ENCODE results near the gene ZDHHC3.

ZDHHC3 gene, protein sequence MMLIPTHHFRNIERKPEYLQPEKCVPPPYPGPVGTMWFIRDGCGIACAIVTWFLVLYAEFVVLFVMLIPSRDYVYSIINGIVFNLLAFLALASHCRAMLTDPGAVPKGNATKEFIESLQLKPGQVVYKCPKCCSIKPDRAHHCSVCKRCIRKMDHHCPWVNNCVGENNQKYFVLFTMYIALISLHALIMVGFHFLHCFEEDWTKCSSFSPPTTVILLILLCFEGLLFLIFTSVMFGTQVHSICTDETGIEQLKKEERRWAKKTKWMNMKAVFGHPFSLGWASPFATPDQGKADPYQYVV

DNA sequence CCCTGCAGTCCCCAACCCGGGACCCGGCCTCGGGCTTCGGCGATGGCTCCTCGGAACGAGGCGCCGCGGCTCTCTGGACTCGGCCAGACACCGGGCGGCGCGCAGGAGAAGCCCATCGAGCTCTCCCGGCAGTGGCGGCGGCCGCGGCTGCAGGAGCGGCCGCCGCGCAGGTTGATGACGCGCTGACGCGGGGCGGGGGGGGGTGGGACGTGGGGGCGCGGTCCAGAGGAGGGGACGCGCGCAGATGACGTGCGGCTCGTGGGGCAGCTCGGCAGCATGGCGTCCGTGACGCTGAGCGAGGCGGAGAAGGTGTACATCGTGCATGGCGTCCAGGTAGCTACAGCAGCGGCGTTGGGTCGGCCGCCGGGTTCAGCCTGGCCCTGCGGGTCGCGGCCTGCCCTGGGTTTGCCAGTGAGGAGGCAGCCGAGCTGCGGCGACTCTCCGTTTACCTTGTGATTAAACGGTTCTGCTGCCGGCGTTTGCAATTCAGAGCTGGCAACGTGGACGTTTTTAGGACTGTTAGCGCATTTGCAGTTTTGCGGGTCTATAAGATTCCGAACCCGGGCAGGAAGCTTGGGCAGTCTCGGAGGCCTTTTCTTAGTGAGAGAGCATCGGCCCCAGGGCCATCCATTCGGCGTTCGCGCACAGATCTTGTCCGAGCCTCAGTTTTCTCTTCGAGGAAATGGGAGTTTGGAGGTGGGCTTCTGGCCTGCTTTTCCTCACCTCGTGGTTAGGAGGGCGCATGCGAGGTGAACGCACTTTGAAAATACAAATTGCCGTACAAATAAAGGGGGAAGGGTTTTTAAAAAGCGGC, at the start of gene ZDHHC3, which contains the start of gene EXOSC7:
TSS of gene ZDHHC3 (minus strand) at position 173 of the 814 bp plus-strand sequence. CDS start 16,738 bp downstream, outside the sequence.
TSS of gene EXOSC7 (plus strand) at position 243 of the 814 bp plus-strand sequence. CDS start at position 277, 34 bp downstream.
- DNase-seq (ENCODE audit: low read depth in 3 of 3), result peak; percentile 71 to 80 (median 75)

DNA sequence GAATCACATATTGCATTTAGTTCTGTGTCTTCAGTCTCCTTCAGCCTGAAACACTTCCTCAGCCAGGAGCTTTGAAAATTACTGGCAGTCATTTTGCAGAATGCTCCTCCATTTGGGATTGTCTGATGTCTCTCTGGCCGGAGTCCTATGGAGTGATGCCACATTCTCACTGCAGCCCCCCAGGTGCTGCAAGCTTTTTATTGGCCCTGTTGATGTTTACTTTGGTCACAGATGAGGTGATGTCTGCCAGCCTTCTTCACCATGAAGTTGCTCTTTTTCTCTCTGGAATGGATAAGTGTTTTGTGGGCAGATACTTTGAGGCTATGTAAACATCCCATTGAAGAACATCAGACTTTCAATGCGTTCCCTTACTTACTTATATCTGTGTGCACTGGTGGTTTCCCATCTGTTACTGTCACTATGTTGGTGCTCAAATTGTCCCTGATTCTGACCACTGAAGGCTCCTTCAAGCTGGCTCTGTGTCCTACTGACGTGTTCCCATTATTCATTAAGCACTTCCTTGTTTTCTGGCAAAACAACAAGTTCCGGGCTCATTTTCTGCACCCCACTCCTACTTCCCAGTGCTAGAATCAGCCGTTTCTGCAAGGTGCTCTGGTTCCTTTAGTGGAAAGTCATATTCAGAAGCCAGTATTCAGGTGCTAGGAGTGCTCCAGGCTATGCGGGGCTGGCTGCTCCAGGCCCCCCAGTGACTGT, 48.7 kb upstream of the ZDHHC3 start:
- DNase-seq (ENCODE audit: low read depth in 3 of 3), result no peak

DNA sequence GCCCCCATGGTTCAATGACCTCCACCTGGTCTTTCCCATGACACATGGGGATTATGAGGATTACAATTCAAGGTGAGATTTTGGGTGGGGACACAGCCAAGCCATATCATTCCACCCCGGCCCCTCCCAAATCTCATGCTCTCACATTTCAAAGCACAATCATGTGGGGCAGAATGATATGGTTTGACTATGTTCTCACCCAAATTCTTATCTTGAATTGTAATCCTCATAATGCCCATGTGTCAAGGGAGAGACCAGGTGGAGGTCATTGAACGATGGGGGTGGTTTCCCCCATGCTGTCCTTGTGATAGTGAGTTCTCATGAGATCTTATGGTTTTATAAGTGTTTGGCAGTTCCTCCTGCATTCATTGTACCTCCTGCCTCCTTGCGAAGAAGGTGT, 47.7 kb upstream of the ZDHHC3 start:
- DNase-seq (ENCODE audit: low read depth in 3 of 3), result no peak

DNA sequence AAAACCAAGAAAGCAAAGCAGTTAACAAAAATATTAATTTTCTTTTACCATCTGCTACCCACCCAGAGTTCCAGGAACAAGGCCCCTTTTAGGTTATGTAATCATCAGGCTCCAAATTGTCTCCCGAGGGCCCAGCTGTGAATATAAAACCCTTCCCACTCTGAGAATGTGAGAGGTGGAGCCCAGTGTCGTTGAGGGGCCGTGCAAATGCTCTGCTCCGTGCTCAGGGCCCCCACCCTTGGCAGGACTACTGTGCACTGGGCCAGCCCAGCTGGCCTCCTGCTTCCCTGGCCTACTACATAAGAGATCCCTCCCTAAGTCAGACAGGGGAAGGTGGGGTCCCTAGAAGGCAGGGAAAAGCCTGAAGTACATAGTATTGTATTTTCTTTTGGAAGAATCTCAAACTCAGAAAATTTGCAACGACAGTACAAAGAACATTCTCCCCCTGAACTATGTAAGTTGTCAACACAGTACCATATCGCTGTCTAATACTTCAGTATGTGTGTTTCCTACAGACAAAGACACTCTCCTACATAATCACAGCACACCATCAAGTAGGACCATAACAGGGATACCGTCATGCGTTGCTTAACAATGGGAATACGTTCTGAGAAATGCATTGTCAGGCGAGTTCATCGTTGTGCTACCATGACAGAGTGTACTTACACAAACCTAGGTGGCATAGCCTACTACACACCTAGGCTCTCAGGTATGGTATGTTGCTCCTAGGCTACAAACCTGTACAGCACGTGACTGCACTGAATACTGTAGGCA, 45.7 kb upstream of the ZDHHC3 start:
- no peak for DNase-seq (ENCODE audit: low read depth in 3 of 3)

DNA sequence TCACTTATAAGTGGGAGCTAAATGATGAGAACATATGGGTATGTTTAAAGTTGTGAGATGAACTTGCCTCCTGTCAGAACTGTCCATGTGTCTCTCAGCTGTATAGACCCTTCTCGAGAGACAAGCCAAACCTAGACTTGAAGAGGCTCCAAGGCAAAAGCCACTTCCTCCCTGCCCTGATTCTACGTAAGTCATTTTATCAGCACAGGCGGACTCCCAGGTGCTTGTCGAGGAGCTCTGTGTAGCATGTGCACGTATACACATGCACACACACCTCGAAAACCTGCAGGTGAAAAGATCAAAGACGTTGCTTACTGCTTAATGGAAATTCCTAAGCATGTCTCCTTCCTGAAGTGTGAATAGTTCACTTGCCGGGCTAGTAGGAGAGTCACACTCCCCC, 44.6 kb upstream of the ZDHHC3 start:
- no peak for DNase-seq (ENCODE audit: low read depth in 3 of 3)

DNA sequence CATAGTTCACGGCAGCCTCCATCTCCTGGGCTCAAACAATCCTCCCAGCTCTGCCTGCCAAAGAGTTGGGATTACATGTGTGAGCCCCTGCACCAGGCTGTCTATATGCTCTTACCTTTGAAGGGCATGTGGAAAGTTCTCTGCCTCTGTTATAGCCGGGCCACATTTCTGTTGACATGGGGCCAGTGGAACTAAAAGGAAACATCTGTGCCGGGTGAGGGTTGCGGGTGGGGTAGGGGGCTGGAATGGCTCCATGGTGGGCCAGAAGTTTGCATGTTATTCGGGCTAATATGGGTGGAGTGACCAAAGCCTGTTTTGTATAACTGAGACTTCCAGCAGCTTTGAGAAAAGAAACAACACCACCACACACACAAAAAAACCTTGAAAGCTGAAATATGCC, 41.8 kb upstream of the ZDHHC3 start:
- no peak for DNase-seq (ENCODE audit: low read depth in 3 of 3)

DNA sequence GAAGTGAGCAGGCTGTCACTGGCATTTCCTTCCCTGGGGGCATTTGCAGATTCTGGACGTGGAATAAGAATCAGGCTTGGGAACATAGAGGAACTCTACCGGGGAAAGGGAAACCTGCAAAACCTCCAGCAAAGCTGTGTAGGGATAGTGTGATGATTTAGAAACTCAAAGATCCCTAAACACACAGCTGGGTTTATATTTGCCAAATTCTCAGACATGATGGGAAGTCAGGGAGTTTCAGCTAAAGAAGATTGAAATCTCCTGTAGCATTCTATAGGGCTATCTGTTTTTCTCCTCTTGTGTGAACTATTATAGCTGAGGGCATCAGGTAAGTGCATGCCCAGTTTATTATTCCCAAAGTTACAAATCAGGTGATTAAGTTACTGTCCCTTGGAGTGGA, 40.9 kb upstream of the ZDHHC3 start:
- DNase-seq (ENCODE audit: low read depth in 3 of 3), result no peak

DNA sequence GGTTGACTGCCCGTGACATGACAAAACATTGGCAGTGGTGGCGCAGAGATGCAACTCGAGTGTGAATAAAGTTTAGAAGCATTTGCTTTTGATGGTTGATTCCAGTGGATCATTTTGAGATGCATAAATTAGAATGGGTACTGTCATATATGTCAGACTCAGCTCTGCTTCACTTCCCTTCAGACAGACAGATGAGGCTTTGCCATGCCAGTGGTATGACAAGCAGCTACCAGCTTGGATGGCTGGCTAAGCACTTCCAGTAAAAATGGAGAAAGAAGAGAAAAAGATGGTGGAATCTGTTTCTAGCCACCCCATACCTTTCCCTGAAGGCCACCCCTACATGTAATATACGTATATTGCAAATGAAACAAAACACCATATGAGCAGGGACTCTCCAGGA, 36.6 kb upstream of the ZDHHC3 start:
- DNase-seq (ENCODE audit: low read depth in 3 of 3), result no peak

DNA sequence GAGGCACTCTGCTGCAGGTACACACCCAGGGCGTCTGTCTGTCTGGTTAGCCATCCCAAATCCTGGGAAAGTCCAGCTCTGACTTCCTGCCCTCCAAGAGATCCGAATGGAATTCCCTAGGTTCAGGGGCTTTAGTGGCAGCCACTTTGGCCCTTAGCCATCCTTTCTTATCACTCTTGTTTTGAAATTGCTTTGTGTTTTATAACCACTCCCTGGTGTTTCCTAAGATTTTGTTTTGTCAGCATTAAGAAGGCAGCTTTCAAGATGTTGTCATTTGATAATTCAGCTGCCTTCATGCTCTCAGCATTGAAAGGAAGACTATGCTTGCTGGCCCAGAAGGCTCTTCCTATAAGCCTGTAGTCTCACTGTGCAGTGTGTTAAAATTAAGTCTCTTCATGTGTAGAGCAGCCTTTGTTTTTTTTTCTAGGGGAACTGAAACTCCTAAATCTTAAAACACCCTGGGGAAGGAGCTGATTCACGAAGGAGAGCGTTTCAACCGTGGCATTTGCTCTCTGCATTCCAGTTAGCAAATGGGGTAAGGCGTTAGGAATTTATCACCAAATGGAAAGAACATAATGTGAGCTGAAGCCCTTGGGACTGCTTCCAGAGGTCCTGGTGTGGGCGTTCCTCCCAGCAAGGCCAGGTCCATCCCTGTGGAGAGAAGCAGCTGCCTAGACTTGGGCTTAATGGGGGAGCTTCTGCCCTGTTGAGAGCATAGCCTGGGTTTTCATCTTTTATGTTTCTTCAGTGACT, 36.0 kb upstream of the ZDHHC3 start:
- DNase-seq (ENCODE audit: low read depth in 3 of 3), result no peak

DNA sequence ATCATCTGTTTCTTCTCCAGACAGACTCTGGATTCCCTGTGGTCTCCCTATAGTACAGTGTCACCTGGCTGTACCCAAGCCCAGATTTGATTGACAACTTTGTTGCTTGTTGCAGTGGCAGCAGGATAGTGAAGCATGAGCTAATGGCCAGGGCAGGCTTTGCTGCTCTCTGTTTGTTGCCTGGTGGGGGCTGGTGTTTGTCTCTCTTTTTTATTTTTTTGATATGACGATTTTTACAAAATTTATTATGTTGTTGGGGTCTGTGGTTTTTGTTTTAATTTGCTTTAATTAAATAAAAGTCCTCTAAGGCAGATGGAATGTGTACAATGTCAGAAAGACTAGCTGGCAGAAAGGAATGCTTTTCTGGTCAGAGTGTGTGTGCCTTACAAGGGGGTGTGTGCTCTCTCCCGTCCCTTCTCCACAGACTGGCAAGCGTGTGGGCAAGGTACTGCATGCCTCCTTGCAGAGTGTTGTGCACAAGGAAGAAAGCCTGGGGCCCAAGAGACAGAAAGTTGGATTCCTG, 34.9 kb upstream of the ZDHHC3 start:
- no peak for DNase-seq (ENCODE audit: low read depth in 3 of 3)

DNA sequence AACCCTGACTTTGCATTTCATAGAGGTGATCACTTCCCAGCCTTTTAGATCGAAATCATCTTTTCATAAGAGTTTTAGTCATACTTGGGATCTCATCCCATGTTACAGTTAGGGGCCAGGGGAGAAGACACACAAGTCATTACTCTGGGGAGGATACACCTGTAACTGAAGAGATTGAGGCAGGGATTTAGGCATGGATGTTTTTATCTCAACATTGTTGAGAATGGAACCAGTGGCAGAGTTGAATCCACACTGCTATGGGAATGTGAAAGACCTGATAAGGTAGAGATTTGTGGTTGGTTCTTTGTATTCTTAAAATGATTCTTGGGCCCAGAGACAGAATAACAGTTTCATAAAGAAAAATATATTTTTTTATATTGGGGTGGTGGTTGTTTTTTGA, 33.9 kb upstream of the ZDHHC3 start:
- no peak for DNase-seq (ENCODE audit: low read depth in 3 of 3)

DNA sequence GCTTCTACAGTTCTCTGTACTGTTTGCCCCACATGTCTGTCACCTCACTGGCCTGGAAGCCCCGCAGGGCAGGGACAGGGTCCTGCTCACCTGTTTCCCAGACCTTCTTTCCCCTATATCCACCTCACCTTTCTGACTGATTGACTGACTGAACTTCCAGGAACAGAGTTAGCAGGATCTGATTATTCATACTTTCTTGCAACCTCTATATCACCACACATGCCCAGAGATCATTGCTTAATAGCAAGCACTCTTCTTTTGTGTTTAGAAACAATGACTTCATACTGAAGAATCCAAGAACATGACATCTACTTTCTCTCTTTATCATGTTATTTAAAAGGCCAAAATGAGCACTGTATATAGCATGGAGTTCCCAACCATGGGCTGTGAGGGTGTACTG, 32.1 kb upstream of the ZDHHC3 start:
- no peak for DNase-seq (ENCODE audit: low read depth in 3 of 3)

DNA sequence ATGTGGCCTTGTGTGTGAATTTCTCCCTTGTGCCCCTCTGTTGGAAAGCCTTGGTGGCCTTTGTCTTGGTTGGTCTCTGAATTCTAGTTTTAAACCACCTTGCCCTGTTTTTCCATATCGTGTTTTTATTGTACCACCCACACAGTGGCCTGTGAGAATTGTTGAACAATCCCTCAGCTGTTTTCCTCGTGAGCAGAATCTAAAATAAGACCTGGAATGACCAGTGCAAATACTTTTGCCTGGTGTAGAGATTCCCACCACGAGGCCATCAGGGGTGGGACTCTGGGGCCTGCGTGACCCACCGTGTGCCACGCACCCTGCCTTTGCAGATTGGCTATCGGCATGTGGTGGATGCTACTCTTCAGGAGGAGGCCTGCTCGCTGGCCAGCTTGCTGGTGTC, 31.1 kb upstream of the ZDHHC3 start:
- DNase-seq (ENCODE audit: low read depth in 3 of 3), result no peak

DNA sequence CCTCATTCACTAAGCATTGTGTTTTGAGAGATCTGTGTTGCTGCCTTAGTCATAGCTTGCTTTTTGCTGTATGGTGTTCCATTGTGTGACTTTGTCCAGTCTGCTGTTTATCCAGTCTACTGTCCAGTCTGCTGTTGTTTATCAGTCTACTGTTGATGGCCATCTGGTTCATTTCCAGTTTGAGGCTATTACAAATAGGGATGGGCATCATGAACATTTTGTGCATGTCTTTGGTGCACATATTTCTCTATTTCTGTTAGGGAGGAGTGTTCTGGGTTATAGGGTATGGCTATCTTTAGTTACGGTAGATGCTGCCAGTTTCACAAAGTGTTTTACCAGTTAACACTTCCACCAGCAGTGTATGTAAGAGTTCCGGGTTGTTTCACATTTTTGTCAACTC, 27.9 kb upstream of the ZDHHC3 start:
- DNase-seq (ENCODE audit: low read depth in 3 of 3), result no peak

DNA sequence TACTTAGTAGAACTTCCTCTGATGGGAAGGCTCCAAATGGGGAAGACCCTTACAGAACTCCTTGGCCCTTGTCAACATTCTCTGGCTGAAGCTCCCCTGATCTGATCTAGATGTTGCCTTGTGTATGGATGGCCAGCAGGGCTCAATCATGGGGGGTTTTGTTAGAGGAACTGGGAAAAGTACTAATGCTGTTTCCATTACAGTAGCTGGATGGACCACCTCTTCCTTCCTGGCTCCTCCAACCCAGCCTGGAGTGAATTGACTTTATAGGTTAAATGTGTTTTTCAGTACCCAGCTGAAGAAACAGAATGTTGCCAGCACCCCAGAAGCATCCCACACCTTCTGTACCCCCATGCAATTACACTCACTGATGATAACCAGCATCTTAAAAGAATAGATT, 27.4 kb upstream of the ZDHHC3 start:
- no peak for DNase-seq (ENCODE audit: low read depth in 3 of 3)

DNA sequence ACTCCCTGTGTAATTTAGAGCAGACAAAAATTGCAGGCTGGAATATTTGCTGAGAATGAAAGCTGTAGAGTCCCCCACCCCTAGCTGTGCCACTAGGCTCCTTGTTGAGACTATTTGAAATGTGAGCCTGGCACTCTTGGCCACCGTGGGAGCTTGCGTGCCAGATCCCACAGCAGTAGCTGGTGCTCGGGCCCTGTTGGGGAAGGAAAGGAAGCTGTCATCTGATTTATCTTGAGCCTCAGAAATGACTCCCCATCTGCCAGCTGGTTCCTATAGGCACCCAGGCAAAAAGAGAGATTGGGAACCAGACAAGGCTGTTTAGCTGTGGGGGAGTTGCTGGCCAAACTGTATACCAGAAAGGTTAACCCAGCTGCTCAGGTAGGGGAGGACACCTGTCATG, 26.7 kb upstream of the ZDHHC3 start:
- DNase-seq (ENCODE audit: low read depth in 3 of 3), result no peak

DNA sequence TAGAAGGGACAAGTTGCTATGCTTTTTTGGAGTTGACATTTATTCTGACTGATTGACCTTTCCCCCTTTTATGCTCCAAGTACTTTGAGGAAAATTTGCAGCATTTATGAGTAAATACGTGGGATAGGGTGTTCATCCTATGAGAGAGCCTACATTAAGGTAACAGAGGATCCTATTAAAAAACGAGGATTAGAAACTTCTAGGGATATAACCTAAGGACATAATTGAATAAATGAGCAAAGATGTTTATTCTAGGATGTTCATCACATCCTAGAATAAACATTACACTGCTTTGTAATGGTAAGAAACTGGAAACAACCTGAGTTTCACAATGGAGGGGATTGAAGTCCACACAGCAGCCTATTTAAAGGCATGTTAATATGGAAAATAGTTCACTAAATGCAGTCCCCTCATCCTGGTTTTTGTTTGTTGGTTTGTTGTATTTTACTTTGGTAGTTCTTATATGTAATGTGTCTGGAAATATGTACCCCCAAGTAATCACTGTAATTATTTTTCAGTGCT, 26.2 kb upstream of the ZDHHC3 start:
- no peak for DNase-seq (ENCODE audit: low read depth in 3 of 3)

DNA sequence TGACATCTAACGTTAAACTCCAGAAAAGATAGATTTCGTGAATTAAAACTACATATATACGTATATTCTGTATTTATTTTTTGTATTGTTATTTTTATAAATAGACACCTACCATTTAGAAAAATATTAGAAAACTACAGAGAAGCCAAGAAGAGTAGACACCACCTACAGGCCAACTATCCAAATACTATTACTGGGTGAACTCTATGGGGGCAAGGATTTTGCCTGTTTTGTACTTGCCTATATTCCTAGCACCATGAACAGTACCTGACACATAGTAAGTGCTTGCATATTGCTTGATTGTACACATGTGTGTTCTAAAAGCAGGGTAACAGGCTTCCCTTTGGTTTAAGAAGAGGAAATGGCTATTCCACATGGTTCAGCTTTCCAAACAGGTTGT, 25.8 kb upstream of the ZDHHC3 start:
- DNase-seq (ENCODE audit: low read depth in 3 of 3), result no peak

DNA sequence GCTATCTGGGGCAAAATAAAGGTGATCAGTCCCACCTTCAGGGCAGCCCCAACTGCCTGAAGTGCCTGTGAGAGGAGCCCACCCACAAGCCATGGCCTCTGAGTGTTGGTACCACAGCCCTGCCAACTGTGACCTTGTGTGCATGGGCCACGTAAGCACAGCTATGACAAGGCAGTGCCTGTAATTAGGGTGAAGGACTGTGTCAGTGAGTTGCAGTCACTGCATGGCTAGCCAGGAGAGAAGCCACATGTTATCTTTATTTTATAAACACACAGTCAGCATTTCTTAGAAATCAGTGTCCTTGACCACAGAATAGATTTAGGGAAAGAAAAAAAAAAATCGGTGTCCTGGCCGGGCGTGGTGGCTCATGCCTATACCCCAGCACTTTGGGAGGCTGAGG, 24.8 kb upstream of the ZDHHC3 start:
- DNase-seq (ENCODE audit: low read depth in 3 of 3), result no peak

DNA sequence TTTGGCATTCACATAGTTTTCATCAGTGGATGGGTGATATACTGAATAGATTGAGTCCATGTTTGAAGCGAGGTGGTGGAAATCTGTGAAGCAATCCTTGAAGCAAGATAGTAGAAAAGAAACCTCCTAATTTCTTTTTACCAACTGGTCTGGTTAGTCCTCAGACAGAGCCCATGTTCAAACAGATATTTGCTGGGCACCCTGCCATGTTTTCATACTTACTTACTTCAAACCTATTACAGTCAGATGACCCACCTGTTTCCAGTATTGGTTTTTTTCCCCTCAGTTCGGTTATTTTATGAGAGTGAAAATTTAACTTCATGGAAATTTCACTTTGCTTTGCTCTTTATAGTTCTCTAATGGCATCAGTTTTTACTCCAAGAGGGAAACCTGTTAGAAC, 23.8 kb upstream of the ZDHHC3 start:
- DNase-seq (ENCODE audit: low read depth in 3 of 3), result no peak

DNA sequence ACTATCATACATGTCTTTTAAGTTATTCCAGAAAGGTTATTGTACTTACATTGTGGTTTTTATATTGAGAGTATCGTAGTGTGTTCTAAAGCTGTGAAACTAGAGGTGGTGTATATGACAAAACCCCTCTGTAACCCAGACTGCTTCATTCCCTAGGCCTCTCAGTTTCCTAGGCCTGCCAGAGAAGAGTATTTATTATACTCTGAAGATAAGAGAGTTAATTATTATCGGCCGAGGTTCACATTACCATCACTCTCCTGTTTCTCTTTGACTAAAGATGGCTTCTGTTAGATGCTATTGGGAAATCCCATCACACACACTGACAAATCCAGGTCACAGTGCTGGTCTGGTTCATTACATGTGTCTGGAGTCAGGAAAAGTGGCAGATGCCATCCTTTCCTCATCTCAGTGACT, 20.6 kb upstream of the ZDHHC3 start:
- DNase-seq (ENCODE audit: low read depth in 3 of 3), result no peak

All from stimulated activated CD4-positive, alpha-beta T cell treated with anti-CD3 and anti-CD28 coated beads, TNF-alpha, amount 100 ng/mL, for 24 hours (primary cell).